Measurements from ENCODE around the gene ZNF655.

DNA sequence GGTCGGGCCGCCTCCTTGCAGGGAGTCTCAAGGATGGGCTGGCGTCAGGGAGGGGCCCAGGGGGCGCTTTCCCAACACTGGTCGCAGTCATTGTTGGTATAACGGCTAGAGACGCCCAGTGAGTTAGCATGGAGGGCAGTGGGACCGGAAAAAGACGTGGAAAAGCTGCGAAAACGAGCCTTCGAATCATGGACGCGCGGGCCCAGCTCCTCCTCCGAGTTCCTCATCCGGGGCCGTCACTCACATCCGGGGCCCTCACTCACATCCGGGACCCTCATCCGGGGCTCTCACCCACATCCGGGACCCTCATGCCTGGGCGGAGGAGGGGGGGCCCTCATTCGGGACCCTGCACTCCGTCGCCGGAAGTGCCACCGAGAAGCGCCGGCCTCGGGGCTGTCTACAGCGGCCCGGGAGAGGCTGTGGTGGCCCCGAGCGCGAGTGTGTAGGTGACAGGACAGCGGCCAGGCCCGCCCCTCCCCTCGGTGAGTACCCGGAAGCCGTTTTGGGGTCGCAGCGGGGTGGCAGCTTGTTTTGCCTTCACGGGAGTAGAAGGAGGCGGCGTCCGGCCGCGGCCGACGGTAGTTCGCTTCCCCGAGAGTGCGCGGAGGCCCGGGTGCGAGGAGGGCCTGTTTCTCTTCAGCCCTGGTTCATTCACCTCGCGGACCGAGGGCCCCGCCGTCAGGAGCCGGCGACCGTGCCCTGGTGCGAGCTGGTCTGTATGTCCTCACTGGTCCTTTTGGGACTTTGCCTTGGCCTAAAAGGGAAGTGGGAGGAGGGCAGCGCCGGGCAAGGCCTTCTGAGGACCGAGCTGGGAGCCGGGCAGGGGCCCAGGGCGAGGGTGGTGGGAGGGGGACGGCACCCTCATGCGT, at the start of gene ZNF655:
- TF ChIP-seq, protein P1, sequence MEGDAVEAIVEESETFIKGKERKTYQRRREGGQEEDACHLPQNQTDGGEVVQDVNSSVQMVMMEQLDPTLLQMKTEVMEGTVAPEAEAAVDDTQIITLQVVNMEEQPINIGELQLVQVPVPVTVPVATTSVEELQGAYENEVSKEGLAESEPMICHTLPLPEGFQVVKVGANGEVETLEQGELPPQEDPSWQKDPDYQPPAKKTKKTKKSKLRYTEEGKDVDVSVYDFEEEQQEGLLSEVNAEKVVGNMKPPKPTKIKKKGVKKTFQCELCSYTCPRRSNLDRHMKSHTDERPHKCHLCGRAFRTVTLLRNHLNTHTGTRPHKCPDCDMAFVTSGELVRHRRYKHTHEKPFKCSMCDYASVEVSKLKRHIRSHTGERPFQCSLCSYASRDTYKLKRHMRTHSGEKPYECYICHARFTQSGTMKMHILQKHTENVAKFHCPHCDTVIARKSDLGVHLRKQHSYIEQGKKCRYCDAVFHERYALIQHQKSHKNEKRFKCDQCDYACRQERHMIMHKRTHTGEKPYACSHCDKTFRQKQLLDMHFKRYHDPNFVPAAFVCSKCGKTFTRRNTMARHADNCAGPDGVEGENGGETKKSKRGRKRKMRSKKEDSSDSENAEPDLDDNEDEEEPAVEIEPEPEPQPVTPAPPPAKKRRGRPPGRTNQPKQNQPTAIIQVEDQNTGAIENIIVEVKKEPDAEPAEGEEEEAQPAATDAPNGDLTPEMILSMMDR (IDR thresholded peaks at IDR 0.05) = peak in 2 of 12 donors; percentile 2 to 6
- peak in 1 of 2 donors; percentile 70 for TF ChIP-seq POLR2A (IDR thresholded peaks at IDR 0.05)

All from heart left ventricle (tissue), 13 donors.